GM19099 (cell line): ENCODE measurements around the gene CES3.
A peak's percentile ranks its signal among the peaks of the same experiment; 100 is the strongest.

Experiments
- POLR2A ChIP-seq: IDR thresholded peaks from 3 replicates; pipeline ENCODE4 v1.6.1; 2011; ENCODE audit warnings: low read depth; ENCODE audit not compliant: insufficient read length; ENCODE audit errors: extremely low read depth

The CES3 gene

DNA sequence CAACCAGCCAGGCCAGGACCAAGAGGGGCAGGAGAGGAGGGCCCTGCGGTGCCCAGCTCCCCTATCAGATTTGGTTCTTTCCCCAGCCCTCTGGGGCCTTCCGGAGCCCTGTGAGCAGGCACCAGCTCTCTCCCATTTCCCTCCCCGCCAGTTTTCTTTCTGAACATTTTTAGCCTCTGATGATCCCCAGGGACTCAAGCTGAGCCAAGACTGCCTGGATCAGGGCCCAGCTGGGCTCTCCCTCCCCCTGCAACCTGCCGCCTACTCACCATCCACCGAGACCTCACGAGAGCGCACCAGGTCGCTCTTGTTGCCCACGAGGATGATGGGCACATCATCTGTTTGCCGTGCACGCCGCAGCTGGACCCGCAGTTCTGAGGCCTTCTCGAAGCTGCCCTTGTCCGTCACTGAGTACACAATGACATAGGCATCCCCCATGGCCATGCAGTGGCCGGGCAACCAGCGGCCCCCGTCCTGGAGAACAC, 37.8 kb upstream of the CES3 start:
- no peak for TF ChIP-seq POLR2A

GRCh38 chr16:66923866-66924265, 37.2 kb upstream of the CES3 start:
- TF ChIP-seq POLR2A, result no peak

GRCh38 chr16:66924527-66925321, 36.3 kb upstream of the CES3 start:
- no peak for TF ChIP-seq POLR2A

DNA sequence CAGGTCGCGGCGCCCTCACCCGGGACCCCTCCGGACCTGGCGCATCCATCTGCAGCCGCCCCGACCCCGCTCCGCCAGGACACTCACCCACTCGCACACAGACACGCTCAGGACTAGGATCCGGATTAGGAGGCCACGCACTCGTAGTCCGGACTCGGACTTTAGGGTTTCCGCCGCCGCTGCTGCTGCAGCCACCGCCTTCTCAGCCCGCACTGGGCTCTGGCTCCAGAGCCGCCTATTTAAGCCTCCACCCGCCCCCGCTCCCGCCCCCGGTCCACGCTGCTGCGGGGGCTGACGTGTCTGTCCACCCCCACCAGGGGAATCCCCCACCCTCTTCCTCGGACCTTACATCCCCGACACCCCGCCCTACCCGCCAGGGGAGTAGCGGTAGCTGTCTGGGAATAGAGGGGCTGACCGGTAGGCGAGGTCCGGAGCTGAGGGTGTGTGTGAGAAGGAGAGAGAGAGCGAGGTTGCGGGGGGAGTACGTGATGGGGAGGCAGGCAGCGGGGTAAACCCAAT, 35.7 kb upstream of the CES3 start, which contains the start of gene RRAD:
TSS of gene RRAD (minus strand) at position 214 of the 519 bp plus-strand sequence. CDS start 356 bp downstream, outside the sequence.
- TF ChIP-seq POLR2A, result no peak

- TF ChIP-seq POLR2A, result no peak
Measured at GRCh38 chr16:66926171-66926947, 34.7 kb upstream of the CES3 start.

DNA sequence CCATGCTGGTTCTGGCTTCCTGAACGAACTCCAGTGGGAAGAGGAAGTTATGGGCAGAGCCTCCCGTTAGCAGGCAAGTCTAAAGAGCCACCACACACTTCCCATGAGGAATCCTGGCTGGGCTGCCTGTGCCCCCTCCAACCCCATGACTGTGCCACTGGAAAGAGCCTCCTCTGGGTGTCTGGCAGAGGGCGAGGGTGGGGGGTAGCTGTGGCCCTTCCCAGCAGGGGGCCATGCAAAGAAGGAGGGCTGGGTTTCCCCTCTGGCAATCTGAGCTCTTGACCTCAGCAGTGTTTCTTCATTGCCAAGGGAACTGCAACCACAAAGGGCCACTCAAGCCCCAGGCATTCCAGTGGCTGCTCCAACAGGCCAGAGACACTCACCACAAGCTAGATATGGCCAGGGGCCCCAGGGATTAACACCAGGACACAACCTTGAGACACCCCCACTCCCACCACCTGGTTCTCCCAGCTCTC, 34.1 kb upstream of the CES3 start:
- no peak for TF ChIP-seq POLR2A

- TF ChIP-seq POLR2A, result no peak
Measured at GRCh38 chr16:66927918-66928649, 33.0 kb upstream of the CES3 start.

DNA sequence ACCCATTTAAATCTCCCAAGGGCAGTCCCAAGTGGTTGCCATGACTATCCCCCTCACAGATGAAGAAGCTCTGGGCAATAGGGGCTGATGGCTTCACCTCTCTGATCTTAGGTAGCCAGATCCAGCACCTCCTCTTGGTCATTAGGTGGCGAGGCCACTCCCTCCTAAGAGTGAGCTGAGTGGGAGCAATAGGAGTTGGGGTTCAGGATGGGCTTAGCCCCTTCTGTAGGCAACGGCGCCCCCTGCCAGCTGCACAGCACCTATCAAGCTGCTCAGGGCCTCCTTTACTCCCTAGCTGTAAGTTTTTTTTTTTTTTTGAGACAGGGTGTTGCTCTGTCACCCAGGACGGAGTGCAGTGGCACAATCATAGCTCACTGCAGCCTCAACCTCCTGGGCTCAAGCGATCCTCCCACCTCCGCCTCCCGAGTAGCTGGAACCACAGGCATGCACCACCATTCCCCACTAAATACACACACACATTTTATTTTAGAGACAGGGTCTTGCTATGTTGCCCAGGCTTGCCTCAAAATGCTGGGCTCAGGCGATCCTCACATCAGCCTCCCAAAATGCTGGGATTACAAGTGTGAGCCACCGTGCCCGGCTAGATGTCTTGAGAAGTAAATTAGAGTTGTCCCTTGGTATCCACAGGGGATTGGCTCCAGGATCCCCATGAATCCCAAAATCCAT, 32.2 kb upstream of the CES3 start:
- TF ChIP-seq POLR2A, result no peak

- no peak for TF ChIP-seq POLR2A
Measured at GRCh38 chr16:66930189-66930588, 30.9 kb upstream of the CES3 start.

DNA sequence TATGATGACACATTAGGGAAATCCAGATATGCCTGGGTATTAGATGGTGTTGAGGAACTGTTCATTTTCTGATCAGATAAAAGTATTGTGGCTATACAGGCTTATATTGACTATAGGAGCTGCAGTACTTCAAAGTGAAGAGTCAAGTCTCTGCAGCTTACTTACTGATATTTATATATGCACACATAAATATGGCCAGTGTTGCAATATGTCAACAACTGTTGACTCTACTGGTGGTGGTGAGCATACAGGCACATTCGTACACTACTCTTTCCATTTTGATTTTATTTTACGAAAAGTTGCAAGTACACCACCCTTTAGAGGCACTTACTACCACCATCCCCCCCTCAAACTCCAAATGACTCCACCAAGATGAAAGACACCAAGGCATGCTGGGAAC, 29.4 kb upstream of the CES3 start:
- TF ChIP-seq POLR2A, result no peak

DNA sequence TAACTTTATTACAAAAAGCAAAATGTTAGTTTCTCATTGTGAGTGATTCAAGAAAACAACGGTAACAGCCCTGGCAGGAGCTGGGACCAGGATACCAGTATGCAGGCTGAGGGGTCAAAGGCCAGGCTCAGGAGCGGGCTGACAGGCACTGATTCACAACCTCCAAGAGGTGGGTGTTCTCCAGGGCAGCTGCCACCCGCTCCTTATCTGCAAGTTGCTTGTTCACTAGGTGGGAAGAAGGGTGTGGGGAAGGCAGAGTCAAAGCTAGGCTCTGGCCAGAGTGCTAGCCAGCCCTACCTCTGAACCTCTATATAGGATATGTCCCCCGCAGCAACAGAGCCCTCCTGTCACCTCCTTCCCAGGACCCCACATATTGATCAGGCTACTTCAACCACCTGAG, 29.0 kb upstream of the CES3 start:
- TF ChIP-seq POLR2A, result no peak

- TF ChIP-seq POLR2A, result no peak
Measured at GRCh38 chr16:66933776-66934137, 27.3 kb upstream of the CES3 start.

DNA sequence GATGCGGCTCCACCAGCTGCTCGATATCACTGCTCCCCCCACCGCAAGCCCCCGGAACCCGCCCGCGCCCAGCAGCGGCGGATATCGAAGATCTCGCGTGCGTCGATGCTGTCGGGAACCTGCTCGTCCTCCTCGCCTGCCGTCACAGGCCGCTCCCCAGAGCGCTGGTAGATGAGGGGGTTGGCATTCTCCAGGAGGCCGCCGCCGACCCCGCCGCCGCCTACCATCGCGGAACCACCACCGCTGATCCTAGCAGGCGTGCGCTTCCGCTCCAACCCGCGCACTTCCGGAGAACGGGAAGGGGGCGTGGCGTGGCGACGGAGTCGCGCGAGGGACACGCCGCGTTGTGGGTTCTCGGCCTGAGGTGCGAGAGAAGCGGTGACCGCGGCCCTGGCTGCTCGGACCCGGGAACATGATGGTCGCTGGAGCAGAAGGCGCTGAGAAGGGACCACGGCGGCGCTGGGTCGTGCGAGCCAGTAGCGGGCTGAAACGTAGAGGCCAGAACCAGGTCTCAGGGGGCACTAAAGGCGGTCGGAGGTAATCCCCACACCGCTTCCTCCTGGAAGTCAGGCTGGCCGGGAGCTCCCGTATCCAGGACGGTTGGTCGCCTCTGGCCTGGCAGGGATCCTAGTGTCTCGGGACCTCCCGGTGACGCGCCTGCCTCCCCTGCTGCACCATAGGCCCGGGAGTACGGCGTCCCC, 26.8 kb upstream of the CES3 start, which contains the start of gene CIAO2B:
TSS of gene CIAO2B (minus strand) at position 265 of the 701 bp plus-strand sequence. CDS start at position 227, 38 bp downstream.
- peak; percentile 85 for TF ChIP-seq POLR2A
